NCI-H2171 treated with DMSO at 0.1 percent for 48 hours (cell line): ENCODE results near the gene CSK.

ENCODE experiments used
- DNase-seq: peaks from one replicate; lab custom pipeline; 2025; lab: John Stamatoyannopoulos, UW

CSK gene

DNA sequence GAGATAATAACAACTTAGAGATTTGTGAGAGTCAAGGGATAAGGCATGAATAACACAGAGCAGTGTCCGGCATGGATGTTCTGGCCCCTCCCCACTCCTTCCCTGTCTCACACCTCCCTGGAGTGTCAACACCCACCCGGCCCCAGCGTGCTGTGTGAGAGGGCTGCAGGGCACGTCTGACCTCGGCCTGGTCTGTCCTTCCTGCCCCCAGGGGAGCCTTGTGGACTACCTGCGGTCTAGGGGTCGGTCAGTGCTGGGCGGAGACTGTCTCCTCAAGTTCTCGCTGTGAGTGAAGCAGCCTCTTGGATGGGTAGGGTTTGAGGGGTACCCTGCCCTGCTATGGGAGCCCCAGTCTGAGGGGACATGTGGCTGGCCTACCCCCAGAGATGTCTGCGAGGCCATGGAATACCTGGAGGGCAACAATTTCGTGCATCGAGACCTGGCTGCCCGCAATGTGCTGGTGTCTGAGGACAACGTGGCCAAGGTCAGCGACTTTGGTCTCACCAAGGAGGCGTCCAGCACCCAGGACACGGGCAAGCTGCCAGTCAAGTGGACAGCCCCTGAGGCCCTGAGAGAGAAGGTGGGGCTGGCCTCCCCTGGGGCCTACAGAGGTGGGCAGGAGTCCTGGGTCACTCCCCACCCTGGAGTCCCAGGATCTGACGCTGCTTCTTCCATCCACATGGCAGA lies 19.6 kb downstream of the CSK start:
- no peak for DNase-seq

DNA sequence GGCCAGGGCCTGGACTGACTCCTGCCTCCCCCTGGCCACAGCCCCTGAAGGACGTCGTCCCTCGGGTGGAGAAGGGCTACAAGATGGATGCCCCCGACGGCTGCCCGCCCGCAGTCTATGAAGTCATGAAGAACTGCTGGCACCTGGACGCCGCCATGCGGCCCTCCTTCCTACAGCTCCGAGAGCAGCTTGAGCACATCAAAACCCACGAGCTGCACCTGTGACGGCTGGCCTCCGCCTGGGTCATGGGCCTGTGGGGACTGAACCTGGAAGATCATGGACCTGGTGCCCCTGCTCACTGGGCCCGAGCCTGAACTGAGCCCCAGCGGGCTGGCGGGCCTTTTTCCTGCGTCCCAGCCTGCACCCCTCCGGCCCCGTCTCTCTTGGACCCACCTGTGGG lies 20.4 kb downstream of the CSK start:
- DNase-seq = no peak

DNA sequence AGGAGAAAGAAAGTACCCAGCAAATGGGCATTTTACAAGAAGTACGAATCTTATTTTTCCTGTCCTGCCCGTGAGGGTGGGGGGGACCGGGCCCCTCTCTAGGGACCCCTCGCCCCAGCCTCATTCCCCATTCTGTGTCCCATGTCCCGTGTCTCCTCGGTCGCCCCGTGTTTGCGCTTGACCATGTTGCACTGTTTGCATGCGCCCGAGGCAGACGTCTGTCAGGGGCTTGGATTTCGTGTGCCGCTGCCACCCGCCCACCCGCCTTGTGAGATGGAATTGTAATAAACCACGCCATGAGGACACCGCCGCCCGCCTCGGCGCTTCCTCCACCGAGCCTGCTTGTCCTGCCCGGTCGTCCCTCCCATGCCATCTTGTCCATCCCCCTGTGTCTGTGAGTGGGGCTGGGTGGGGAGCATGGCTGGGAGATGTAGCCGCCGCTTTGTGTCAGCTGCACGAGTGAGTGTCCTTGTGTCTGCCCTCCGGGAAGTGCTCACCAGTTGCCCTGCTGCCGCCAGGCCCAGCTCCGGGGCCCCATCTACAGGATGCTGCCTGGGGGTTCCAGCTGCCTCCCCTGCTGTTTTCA lies 21.1 kb downstream of the CSK start:
- DNase-seq = no peak

DNA sequence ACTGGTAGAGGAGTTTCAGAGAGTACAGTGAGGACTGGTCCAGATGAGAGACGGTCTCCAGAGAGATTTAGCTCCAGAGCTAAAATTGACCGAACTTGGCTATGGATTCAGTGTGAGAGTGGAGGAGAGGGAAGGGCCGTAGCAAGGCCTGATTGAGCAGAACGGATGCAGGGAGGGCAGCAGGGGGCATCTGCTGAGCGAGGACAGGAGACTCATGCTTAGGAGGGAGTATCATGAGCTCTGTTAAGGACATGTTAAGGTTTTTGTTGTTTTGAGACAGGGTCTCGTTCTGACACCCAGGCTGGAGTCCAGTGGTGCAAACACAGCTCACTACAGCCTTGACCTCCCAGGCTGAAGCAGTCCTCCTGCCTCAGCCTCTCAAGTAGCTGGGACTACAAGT lies 23.1 kb downstream of the CSK start:
- DNase-seq = no peak

- DNase-seq = no peak
These were observed 25.4 kb downstream of the CSK start for GRCh38 chr15:74807282-74807681.

DNA sequence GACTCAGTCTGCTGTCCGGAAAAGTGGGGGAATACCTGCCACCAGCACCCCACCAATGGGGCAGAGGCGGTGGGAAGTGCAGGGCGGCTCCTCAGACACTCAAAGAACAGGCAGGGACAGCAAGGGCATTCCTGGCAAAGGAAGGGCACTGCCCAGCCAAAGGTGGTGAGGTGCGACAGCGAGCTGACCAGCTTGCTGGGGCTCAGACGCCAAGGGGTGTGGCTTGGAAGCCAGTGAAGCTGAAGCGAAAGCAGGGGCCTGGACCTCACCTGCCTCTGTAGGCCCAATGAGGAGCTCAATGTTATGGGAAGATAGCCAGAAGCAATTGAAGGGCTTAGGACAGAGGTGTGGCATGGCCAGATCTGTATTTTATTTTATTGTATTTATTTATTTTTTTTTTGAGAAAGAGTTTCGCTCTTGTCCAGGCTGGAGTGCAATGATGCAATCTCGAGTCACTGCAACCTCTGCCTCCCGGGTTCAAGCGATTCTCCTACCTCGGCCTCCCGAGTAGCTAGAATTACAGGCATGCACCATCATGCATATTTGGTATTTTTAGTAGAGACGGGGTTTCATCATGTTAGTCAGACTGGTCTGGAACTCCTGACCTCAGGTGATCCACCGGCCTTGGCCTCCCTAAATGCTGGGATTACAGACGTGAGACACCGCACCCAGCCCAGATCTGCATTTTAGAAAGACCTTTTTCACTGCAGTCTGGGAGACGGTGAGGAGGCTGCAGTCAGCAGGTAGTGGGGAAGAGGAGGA lies 26.4 kb downstream of the CSK start:
- DNase-seq = no peak

- no peak for DNase-seq
These were observed 27.0 kb downstream of the CSK start for GRCh38 chr15:74808840-74809229.

DNA sequence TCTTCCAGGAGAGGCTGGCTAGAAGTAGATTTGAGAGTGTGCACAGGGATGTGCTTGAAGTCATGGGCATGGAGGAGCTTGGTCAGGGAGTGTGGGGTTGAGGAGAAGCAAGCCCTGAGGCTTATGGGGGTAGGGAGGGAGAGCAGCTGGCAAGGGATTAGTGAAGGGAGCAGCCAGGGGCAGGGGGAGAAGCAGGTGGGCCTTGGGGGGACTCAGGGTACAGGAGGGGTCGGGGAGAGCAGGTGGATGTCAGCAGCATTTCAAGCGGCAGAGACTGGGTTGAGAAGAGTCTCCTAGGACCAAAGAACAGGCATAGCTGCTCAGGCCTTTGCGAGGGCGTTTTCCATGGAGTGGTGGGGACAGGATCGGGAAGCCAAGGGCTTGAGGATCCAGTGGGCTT lies 27.4 kb downstream of the CSK start:
- no peak for DNase-seq

- no peak for DNase-seq
These were observed 28.1 kb downstream of the CSK start for GRCh38 chr15:74809956-74810355.

DNA sequence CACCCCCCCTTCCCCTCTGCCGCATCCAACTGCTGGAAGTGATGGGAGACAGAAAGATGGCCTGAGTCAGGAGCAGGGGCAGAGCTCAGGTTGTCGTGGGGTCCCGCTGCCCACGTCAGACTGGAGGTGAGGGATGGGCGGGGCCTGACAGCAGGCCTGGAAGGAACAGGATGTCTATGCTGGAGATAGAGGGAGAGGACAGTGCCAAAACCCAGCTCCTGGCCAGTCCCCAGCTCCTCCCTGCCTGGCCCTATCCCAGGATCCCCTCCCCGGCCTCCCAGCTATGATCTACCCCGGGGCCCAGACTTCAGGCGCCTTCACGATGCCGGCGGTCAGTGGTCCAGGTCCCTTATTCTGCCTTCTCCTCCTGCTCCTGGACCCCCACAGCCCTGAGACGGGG lies 30.7 kb downstream of the CSK start, which contains the start of gene LMAN1L:
TSS of gene LMAN1L (plus strand) at position 303 of the 400 bp plus-strand sequence. CDS start at position 323, 20 bp downstream.
- no peak for DNase-seq

DNA sequence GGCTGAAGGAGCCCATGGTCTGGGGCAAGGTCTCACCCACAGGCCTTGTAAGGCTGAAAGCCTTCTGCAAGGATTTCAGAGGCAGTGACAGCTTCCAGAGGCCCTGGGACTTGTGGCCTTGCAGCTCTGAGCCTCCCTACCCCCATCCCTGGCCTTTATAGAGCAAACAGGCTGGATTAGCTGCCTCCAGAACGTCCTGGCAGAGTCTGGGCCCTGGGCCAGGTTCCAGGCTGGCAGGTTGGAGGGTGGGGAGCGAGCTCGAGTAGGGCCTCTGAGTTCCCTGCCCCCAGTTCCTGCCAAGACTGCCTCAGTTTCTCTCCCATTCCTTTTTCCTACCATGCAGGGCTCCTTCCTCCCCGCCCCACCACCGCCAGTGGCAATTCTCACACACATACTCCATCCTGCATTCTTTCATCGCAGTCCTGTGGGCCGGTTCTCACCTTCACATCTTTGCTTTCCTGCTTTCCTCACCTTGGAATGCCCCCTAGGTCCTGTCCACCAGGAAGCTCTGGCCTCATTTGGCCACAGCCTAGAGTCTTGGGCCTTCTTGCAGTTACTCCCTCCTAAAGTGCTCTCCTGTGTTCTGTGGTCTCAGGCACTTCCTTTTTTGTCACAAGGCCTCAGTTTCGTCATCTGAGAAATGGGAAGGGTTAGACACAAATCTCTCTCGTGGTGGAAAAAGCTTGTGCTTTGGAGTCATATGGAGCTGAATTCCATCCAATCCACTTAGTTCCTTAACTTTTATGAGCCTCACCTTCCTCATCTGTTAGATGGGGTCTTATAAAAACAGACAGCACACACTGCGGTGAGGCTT lies 33.4 kb downstream of the CSK start:
- DNase-seq = peak; percentile 17

- no peak for DNase-seq
These were observed 34.1 kb downstream of the CSK start for GRCh38 chr15:74815961-74816360.

- no peak for DNase-seq
These were observed 34.9 kb downstream of the CSK start for GRCh38 chr15:74816624-74817369.

DNA sequence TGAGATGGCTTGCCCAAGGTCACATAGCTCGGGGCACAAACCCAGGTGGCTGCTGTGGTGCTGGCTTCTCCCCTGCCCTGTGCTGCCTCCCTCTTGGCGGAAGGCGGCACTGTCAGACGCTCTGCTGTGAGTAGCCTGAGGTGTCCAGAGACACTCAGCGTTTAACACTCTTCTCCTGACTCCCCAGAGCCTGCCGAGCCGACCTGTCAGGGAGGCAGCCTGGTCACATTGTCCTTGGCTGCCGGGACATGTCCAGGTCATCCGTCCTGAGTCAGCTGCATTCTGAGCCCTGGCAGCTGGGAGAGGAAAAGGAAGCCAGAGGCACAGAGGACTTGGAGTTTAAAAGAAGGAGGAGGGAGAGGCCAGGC lies 35.5 kb downstream of the CSK start:
- no peak for DNase-seq

GRCh38 chr15:74820056-74820455 lies 38.2 kb downstream of the CSK start:
- DNase-seq = no peak

DNA sequence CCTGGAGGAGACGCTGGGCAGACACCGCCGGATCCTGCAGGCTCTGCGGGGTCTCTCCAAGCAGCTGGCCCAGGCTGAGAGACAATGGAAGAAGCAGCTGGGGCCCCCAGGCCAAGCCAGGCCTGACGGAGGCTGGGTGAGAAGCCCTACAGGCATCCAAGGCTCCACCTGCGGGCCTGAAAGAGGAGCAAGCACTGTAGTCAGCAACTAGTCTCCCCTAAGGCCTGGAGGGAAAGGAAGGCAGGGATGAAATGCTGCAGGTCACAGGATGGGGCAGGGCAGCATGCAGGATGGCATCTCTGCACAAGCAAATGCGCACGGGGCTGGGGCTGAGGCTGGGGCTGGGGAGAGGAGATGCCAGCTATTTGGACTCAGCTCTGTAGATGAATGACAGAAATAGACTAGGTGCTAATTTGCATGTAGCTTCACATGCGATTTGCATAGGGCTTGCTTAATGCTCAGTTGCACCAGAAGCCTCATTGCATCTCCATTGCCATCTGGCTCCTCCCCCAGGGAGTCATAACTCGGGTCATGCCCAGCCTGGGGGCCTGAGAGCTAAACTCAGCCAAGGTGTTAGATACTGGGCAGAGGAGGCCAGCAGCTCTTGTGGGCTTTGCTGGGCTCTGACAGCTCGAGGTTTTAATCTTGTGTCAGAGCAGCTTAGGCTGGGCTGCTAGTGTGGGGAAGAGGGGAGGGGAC lies 39.4 kb downstream of the CSK start:
- DNase-seq = peak; percentile 80

- DNase-seq = no peak
These were observed 39.9 kb downstream of the CSK start for GRCh38 chr15:74821790-74822158.

DNA sequence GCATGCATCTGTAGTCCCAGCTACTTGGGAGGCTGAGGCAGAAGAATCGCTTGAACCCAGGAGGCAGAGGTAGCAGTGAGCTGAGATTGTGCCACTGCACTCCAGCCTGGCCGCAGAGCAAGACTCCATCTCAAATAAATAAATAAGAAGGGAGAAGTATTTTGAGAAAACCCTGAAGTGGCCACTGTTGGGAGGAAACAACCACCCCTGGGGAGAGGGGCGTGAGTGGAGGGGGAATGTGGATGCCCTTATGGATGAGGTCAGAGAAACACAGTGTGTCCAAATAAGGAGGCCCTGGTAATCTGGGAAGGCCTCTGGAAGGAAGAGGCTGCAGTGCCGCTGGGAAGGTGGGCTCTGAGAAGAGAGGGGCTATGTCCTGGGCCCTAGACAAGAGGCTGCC lies 40.4 kb downstream of the CSK start:
- DNase-seq = no peak

DNA sequence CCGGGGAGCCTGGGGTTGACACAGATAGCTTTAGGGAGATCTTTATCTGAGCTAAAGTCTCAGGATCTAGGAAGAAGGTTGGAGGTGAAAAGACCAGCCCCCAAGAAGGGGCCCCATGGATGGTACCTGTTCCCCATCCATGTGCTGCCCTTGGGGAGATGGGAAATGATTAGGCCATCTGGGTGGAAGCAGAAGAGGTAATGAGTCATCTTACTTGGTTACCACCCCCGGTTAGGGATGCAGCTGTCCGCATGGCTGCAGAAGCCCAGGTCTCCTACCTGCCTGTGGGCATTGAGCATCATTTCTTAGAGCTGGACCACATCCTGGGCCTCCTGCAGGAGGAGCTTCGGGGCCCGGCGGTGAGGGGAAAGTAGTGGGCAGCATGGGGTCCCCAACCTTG lies 41.4 kb downstream of the CSK start:
- peak; percentile 79 for DNase-seq

DNA sequence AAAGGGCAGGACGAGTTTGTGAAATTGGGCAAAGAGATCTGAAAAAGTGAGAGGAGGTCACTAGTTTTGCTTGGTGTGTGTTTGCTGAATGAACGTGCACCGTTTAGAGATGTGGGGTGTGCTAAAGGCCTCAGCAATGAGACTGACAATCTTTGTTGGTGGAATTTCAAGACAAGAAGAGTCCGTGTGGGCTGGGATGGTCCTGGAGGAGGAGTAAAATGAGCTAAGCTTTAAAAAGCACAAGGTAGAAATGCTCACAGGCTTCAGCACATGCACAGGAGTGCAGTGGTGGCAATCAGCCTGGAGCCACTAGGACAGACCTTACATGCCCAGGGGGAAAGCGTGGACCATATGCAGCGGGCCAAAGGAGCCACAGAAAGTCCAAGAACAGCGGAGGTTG lies 43.1 kb downstream of the CSK start:
- DNase-seq = no peak

- no peak for DNase-seq
These were observed 44.0 kb downstream of the CSK start for GRCh38 chr15:74825866-74826265.
